Ovary (tissue), 3 donors: ENCODE results near the gene CSTPP1.

ENCODE experiments used
- POLR2A ChIP-seq: fragments of 450-650 bp; IDR thresholded peaks from one replicate; pipeline ENCODE4 v1.6.1; 2017; ENCODE audit warnings: antibody characterized with exemption, mild to moderate bottlenecking, moderate library complexity
- TF ChIP-seq, protein P1 (sequence below), 3 donors: fragments of 450-650 bp in 2 of 3; fragments of 200-600 bp in 1 of 3; IDR thresholded peaks; one replicate each; pipeline versions ENCODE4 v1.5.1 to v1.8.0; 2016 to 2022; ENCODE audit warnings: antibody characterized with exemption in 3 of 3, mild to moderate bottlenecking in 1 of 3
- donor health status: DM: no; HTN: no; CAD: no.

DNA sequence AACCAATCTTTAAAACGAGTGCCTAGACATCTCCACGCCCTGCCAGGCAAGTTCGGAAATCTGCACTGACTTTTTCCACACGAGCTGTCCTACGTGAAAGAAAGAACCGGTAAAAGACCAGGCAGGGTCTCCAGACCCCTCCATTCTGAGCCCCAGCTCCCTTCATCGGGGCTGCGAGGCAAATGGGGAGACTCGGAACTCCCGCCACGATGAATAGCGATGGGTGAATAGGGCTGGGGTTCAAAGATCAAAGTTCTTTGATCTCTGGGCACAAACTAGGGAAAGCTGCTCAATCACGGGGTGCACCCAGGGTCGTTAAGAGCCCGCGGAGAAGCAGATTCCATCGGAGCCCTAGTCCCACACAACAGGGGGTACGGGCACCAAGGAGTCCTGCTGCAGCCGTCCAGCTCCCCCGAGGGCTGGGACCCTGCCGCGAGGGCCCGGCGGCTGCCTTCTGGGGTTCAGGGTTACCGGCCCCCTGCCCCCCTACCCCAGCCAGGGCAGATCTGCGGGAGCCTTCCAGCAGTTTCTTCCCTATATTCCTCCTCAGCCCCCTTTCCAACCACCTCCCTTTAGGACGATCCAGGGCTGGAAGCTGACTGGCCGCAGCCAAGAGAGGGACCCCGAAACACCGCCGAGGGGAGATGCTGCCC, 19.3 kb upstream of the CSTPP1 start:
- TF ChIP-seq, protein P1, sequence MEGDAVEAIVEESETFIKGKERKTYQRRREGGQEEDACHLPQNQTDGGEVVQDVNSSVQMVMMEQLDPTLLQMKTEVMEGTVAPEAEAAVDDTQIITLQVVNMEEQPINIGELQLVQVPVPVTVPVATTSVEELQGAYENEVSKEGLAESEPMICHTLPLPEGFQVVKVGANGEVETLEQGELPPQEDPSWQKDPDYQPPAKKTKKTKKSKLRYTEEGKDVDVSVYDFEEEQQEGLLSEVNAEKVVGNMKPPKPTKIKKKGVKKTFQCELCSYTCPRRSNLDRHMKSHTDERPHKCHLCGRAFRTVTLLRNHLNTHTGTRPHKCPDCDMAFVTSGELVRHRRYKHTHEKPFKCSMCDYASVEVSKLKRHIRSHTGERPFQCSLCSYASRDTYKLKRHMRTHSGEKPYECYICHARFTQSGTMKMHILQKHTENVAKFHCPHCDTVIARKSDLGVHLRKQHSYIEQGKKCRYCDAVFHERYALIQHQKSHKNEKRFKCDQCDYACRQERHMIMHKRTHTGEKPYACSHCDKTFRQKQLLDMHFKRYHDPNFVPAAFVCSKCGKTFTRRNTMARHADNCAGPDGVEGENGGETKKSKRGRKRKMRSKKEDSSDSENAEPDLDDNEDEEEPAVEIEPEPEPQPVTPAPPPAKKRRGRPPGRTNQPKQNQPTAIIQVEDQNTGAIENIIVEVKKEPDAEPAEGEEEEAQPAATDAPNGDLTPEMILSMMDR (IDR thresholded peaks at IDR 0.05): no peak
- no peak for TF ChIP-seq POLR2A
